K562 (cell line): ENCODE results near the gene MYCBP. TPM values are rescaled to one million over a fixed set of nuclear protein-coding genes. Genes with fewer than 3 reads are reported as not detected.

ENCODE experiments used
- CHD1 ChIP-seq: fragments of 200-600 bp; sonication (generic); IDR thresholded peaks from one replicate; pipeline ENCODE4 v1.6.1; 2012; ENCODE audit warnings: mild to moderate bottlenecking, moderate library complexity, low read length, inconsistent platforms
- DMBX1 ChIP-seq: fragments of 250-450 bp; sonication (Bioruptor Pico); IDR thresholded peaks from 2 replicates; pipeline ENCODE4 v1.8.0; 2022; ENCODE audit warnings: inconsistent platforms, mild to moderate bottlenecking, moderate library complexity, borderline replicate concordance
- E2F3 ChIP-seq: fragments of 250-450 bp; sonication (Bioruptor Pico); IDR thresholded peaks from 2 replicates; pipeline ENCODE4 v1.4.0; 2020; ENCODE audit warnings: mild to moderate bottlenecking
- KDM4B ChIP-seq, 2 experiments: fragments of 450-650 bp in 1 of 2; sonication (generic) in 1 of 2; IDR thresholded peaks; 2 replicates each; pipeline ENCODE4 v1.6.1; 2016 to 2017; ENCODE audit warnings: borderline replicate concordance in 2 of 2, antibody characterized with exemption in 1 of 2, low read depth in 1 of 2, mild to moderate bottlenecking in 1 of 2
- KLF13 ChIP-seq: fragments of 450-650 bp; IDR thresholded peaks from 2 replicates; pipeline ENCODE4 v1.6.1; 2016; ENCODE audit warnings: missing genetic modification characterization, low read depth, mild to moderate bottlenecking, missing compliant biosample characterization, moderate library complexity, borderline replicate concordance
- RCOR1 ChIP-seq, 2 experiments: IDR thresholded peaks; 2 replicates each; pipeline ENCODE4 v1.6.1; 2012; ENCODE audit warnings: low read depth in 2 of 2, low read length in 2 of 2, borderline replicate concordance in 1 of 2, improper control_type of control experiment in 1 of 2
- SRF ChIP-seq, 2 experiments: fragments of 250-450, 450-650 bp in 1 of 2; sonication (Bioruptor Pico) in 1 of 2; sonication (generic) in 1 of 2; formaldehyde crosslinking; IDR thresholded peaks; 2 replicates each; pipeline versions ENCODE4 v1.5.0 to v1.5.1; 2020 to 2022; ENCODE audit warnings: mild to moderate bottlenecking in 1 of 2, missing genetic modification reagents in 1 of 2
- SUPT5H ChIP-seq: fragments of 450-650 bp; IDR thresholded peaks from 2 replicates; pipeline ENCODE4 v1.6.1; 2016
- WHSC1 ChIP-seq: IDR thresholded peaks from one replicate; pipeline ENCODE4 v1.6.1; 2012; ENCODE audit warnings: low read length, control low read depth, inconsistent platforms
- ZKSCAN3 ChIP-seq: fragments of 250-450 bp; sonication (Bioruptor Pico); IDR thresholded peaks from 2 replicates; pipeline ENCODE4 v1.4.0; 2020
- ZNF583 ChIP-seq: fragments of 250-450 bp; sonication (Bioruptor Pico); IDR thresholded peaks from 2 replicates; pipeline ENCODE4 v1.4.0; 2020
- polyA plus RNA-seq, 8 experiments: library from polyadenylated mRNA; depleted of rRNA in 4 of 8; stranded (reverse) in 5 of 8; unstranded in 3 of 8; fragments of >200 nt; fragmentation: Nextera tagmentation in 2 of 8; fragmentation: Illumina TruSeq in 1 of 8; extraction: Ambion mirVana in 2 of 8; extraction: Trizol in 1 of 8; gene quantifications; 2 replicates each; pipeline versions ENCODE4 v1.2.1 to v1.2.3, GENCODE V29; 2011 to 2014; ENCODE audit warnings: inconsistent platforms in 1 of 8, missing spikeins in 1 of 8
- total RNA-seq, 7 experiments: library from RNA; depleted of rRNA in 6 of 7; stranded (reverse); fragments of >200 nt in 6 of 7; fragmentation: Illumina TruSeq in 2 of 7; extraction: Trizol in 2 of 7; gene quantifications; 2 replicates each; pipeline versions ENCODE4 v1.2.1 to v1.2.3, GENCODE V29; 2011 to 2021; ENCODE audit warnings: low replicate concordance in 1 of 7
- TF ChIP-seq, protein P1 (sequence below): fragments of 250-450 bp; sonication (Bioruptor Pico); IDR thresholded peaks from 2 replicates; pipeline ENCODE4 v1.4.0; 2020; ENCODE audit warnings: mild to moderate bottlenecking, moderate library complexity
- TF ChIP-seq, protein P2 (sequence below): fragments of 250-450 bp; sonication (Bioruptor Pico); IDR thresholded peaks from 2 replicates; pipeline ENCODE4 v1.5.0; 2021; ENCODE audit warnings: mild to moderate bottlenecking, borderline replicate concordance
- TF ChIP-seq, protein P3 (sequence below), 2 experiments: fragments of 150-350 bp in 1 of 2; IDR thresholded peaks; 2 replicates each; pipeline ENCODE4 v1.6.1; 2012 to 2016; ENCODE audit warnings: low read depth in 2 of 2, low read length in 2 of 2, mild to moderate bottlenecking in 1 of 2, moderate library complexity in 1 of 2
- TF ChIP-seq, protein P4 (sequence below): sonication (generic); formaldehyde crosslinking; IDR thresholded peaks from 2 replicates; pipeline ENCODE4 v1.5.0; 2020; ENCODE audit warnings: missing genetic modification reagents

MYCBP gene
- total and polyA plus RNA-seq, 9 of the 15 experiments (the other 6 are each of a cell fraction or from before 2014, with no cell fraction given), result 32.3 to 253 (median 72.9) TPM

DNA sequence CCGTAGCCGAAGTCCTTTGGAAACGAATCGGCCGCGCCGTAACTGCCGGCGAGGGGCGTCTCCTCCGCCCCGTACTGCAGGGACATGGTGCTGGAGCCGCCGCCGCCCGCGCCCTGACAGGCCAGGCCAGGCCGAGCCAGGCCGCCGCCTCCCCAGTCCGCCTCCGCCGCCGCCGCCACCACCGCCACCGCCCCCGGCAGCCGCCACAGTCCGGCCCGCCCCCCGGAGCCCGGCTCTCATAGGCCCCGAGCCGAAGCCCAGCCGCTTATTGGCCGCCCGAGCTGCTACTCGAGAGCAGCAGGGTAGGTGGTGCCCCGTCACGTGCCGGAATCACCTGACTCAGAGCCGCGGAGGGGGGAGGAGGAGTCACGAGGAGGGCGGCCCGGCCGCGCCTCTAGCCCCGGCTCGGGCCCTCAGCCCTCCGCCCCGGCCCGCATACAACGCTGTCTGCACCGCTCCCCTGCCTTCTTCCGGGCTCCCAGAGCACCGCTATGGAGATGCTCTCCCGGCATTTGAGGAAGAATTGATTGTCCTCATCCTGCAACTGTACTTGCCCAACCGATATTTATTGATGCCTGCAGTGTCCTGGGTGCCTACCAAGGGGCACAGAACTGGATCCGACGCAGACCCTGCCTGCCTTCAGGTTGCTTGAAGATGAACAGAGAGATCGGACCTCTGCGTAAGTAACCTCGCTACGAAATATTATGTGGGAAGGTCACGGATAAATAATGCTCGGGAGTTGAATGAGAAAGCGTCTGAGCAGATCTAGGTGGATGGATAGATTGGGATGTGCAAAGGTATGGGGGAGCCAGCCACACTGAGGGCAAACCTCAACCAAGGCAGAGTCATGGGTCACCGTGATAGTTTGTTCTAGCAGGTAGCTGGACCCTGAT lies 13.3 kb downstream of the MYCBP start, which contains the start of gene RRAGC (continued):
- TF ChIP-seq RCOR1 (IDR thresholded peaks at IDR 0.05; ENCODE audit: borderline replicate concordance in 1 of 2, low read depth in 2 of 2, low read length in 2 of 2), result peak in 1 of 2 experiments; percentile 79; a peak in 2 of 4 replicates
- TF ChIP-seq WHSC1, result no peak
- peak; percentile 73; the same call in 1 of the 2 replicates for TF ChIP-seq ZNF583 (CRISPR knock-in tag)
- TF ChIP-seq E2F3, result peak; percentile 69; the same call in 1 of the 2 replicates
- TF ChIP-seq, protein P1, sequence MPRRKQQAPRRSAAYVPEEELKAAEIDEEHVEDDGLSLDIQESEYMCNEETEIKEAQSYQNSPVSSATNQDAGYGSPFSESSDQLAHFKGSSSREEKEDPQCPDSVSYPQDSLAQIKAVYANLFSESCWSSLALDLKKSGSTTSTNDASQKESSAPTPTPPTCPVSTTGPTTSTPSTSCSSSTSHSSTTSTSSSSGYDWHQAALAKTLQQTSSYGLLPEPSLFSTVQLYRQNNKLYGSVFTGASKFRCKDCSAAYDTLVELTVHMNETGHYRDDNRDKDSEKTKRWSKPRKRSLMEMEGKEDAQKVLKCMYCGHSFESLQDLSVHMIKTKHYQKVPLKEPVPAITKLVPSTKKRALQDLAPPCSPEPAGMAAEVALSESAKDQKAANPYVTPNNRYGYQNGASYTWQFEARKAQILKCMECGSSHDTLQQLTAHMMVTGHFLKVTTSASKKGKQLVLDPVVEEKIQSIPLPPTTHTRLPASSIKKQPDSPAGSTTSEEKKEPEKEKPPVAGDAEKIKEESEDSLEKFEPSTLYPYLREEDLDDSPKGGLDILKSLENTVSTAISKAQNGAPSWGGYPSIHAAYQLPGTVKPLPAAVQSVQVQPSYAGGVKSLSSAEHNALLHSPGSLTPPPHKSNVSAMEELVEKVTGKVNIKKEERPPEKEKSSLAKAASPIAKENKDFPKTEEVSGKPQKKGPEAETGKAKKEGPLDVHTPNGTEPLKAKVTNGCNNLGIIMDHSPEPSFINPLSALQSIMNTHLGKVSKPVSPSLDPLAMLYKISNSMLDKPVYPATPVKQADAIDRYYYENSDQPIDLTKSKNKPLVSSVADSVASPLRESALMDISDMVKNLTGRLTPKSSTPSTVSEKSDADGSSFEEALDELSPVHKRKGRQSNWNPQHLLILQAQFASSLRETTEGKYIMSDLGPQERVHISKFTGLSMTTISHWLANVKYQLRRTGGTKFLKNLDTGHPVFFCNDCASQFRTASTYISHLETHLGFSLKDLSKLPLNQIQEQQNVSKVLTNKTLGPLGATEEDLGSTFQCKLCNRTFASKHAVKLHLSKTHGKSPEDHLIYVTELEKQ (CRISPR knock-in tag), result no peak
- TF ChIP-seq SUPT5H, result peak; percentile 55; the same call in 1 of the 2 replicates
- TF ChIP-seq, protein P2, sequence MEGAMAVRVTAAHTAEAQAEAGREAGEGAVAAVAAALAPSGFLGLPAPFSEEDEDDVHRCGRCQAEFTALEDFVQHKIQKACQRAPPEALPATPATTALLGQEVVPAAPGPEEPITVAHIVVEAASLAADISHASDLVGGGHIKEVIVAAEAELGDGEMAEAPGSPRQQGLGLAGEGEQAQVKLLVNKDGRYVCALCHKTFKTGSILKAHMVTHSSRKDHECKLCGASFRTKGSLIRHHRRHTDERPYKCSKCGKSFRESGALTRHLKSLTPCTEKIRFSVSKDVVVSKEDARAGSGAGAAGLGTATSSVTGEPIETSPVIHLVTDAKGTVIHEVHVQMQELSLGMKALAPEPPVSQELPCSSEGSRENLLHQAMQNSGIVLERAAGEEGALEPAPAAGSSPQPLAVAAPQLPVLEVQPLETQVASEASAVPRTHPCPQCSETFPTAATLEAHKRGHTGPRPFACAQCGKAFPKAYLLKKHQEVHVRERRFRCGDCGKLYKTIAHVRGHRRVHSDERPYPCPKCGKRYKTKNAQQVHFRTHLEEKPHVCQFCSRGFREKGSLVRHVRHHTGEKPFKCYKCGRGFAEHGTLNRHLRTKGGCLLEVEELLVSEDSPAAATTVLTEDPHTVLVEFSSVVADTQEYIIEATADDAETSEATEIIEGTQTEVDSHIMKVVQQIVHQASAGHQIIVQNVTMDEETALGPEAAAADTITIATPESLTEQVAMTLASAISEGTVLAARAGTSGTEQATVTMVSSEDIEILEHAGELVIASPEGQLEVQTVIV (CRISPR knock-in tag), result no peak
- peak in 1 of 2 experiments; percentile 70; a peak in 1 of 4 replicates for TF ChIP-seq SRF (CRISPR knock-in tag; IDR thresholded peaks at IDR 0.05)
- no peak for TF ChIP-seq ZKSCAN3
- peak in 1 of 2 experiments; percentile 85; a peak in 2 of 4 replicates for TF ChIP-seq KDM4B (IDR thresholded peaks at IDR 0.05; ENCODE audit: borderline replicate concordance in 2 of 2, low read depth in 1 of 2)
- peak; percentile 54; the same call in 1 of the 2 replicates for TF ChIP-seq DMBX1 (CRISPR knock-in tag)
- TF ChIP-seq CHD1, result no peak
- TF ChIP-seq, protein P3, sequence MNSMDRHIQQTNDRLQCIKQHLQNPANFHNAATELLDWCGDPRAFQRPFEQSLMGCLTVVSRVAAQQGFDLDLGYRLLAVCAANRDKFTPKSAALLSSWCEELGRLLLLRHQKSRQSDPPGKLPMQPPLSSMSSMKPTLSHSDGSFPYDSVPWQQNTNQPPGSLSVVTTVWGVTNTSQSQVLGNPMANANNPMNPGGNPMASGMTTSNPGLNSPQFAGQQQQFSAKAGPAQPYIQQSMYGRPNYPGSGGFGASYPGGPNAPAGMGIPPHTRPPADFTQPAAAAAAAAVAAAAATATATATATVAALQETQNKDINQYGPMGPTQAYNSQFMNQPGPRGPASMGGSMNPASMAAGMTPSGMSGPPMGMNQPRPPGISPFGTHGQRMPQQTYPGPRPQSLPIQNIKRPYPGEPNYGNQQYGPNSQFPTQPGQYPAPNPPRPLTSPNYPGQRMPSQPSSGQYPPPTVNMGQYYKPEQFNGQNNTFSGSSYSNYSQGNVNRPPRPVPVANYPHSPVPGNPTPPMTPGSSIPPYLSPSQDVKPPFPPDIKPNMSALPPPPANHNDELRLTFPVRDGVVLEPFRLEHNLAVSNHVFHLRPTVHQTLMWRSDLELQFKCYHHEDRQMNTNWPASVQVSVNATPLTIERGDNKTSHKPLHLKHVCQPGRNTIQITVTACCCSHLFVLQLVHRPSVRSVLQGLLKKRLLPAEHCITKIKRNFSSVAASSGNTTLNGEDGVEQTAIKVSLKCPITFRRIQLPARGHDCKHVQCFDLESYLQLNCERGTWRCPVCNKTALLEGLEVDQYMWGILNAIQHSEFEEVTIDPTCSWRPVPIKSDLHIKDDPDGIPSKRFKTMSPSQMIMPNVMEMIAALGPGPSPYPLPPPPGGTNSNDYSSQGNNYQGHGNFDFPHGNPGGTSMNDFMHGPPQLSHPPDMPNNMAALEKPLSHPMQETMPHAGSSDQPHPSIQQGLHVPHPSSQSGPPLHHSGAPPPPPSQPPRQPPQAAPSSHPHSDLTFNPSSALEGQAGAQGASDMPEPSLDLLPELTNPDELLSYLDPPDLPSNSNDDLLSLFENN (IDR thresholded peaks at IDR 0.05; ENCODE audit: low read depth in 2 of 2, low read length in 2 of 2), result 0 out of 4 replicates have a peak, but pooled peaks of 1 of the 2 experiments have one; percentile 47
- TF ChIP-seq, protein P4, sequence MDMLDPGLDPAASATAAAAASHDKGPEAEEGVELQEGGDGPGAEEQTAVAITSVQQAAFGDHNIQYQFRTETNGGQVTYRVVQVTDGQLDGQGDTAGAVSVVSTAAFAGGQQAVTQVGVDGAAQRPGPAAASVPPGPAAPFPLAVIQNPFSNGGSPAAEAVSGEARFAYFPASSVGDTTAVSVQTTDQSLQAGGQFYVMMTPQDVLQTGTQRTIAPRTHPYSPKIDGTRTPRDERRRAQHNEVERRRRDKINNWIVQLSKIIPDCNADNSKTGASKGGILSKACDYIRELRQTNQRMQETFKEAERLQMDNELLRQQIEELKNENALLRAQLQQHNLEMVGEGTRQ, result peak; percentile 100
- peak; percentile 76 for TF ChIP-seq KLF13 (tag)
